ENCODE data around the gene HOGA1. TPM values are rescaled to one million over a fixed set of nuclear protein-coding genes. Genes with fewer than 3 reads are reported as not detected.

The HOGA1 gene
- total RNA-seq, 2 experiments from 2014 or later, result not detected

Other genes starting within 250 kb of the HOGA1 start
- 10 to 100 TPM in 1 of 2 experiments, 1 to 10 TPM in 1; 9.0 to 10.7 TPM for gene FRAT2, start 249.7 kb upstream of the HOGA1 start, total RNA-seq
- 10 to 100 TPM; 20.1 to 21.6 TPM for gene RRP12, start 183.0 kb upstream of the HOGA1 start, total RNA-seq
- gene PGAM1, start 158.2 kb upstream of the HOGA1 start, total RNA-seq, result 100 to 1,000 TPM; 380 to 406 TPM
- gene EXOSC1, start 138.4 kb upstream of the HOGA1 start, total RNA-seq, result 10 to 100 TPM; 45.5 to 50.0 TPM
- gene ZDHHC16, start 138.2 kb upstream of the HOGA1 start, total RNA-seq, result 10 to 100 TPM; 38.5 to 39.3 TPM
- gene MMS19, start 86.0 kb upstream of the HOGA1 start, total RNA-seq, result 10 to 100 TPM; 64.7 to 68.6 TPM
- gene UBTD1, start 85.5 kb upstream of the HOGA1 start, total RNA-seq, result under 1 TPM; 0.50 to 0.72 TPM
- gene ANKRD2, start 11.6 kb upstream of the HOGA1 start, total RNA-seq, result under 1 TPM in 1 of 2 experiments, not detected in 1; 0.37 TPM
- gene C10orf62, start 5.3 kb downstream of the HOGA1 start, total RNA-seq, result not detected
- 1 to 10 TPM; 1.2 to 1.3 TPM for gene MORN4, start 49.1 kb downstream of the HOGA1 start, total RNA-seq
- gene PI4K2A, start 56.3 kb downstream of the HOGA1 start, total RNA-seq, result 10 to 100 TPM in 1 of 2 experiments, 1 to 10 TPM in 1; 9.9 to 10.1 TPM
- gene AVPI1, start 102.9 kb downstream of the HOGA1 start, total RNA-seq, result under 1 TPM; 0.58 to 0.94 TPM
- 1 to 10 TPM; 1.3 to 1.8 TPM for gene MARVELD1, start 129.3 kb downstream of the HOGA1 start, total RNA-seq
- 10 to 100 TPM; 23.9 to 31.9 TPM for gene ZFYVE27, start 152.7 kb downstream of the HOGA1 start, total RNA-seq
- gene SFRP5, start 187.6 kb downstream of the HOGA1 start, total RNA-seq, result not detected

Data from activated CD4-positive, alpha-beta T cell treated with anti-CD3 and anti-CD28 coated beads, Interleukin-2, amount 10 ng/mL, durations not matched to agents 7 days and 5 days (primary cell).